Nephron (organoid): Measurements from ENCODE around the gene PCNA.
A peak's percentile ranks its signal among the peaks of the same experiment; 100 is the strongest.

Source experiments
- H3K27ac Mint-ChIP-seq, 3 experiments: 2 replicates each; pipeline ENCODE4 v1.8.0; 2020; ENCODE audit warnings: mixed read lengths in 3 of 3, mild to moderate bottlenecking in 2 of 3, moderate library complexity in 1 of 3
- H3K27me3 Mint-ChIP-seq: 2 replicates; pipeline ENCODE4 v1.8.0; 2021; ENCODE audit warnings: low read depth, mild to moderate bottlenecking, moderate library complexity, mixed read lengths
- H3K36me3 Mint-ChIP-seq: 2 replicates; pipeline ENCODE4 v1.8.0; 2020; ENCODE audit warnings: low read depth, mixed read lengths
- H3K4me1 Mint-ChIP-seq: 2 replicates; pipeline ENCODE4 v1.8.0; 2020; ENCODE audit warnings: mixed read lengths
- H3K4me3 Mint-ChIP-seq, 3 experiments: 2 replicates each; pipeline ENCODE4 v1.8.0; 2020; ENCODE audit warnings: mild to moderate bottlenecking in 3 of 3, mixed read lengths in 3 of 3, moderate library complexity in 2 of 3
- H3K9me3 Mint-ChIP-seq: 2 replicates; pipeline ENCODE4 v1.8.0; 2020; ENCODE audit warnings: mixed read lengths
- CTCF ChIP-seq, 3 experiments: fragments of 200-600 bp; sonication (generic); IDR thresholded peaks; one replicate each; pipeline ENCODE4 v1.5.0; 2021; ENCODE audit warnings: antibody characterized with exemption in 3 of 3; ENCODE audit not compliant: unreplicated experiment in 3 of 3

Gene PCNA

DNA sequence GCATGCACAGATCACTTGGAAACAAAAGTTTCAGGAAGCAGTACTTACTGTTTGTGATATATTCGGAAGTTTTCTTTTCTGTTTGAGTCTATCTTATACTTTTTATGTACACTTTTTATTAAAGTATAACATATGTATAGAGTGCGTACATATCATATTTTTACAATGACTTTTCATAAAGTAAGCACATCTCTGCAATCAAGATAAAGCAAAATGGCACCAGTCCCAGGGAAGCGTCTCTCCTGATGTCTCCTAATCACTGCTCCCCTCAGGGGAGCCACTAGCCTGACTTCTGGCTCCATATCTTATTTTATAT is 33.4 kb upstream of the PCNA start:
- H3K9me3 Mint-ChIP-seq, result no peaks in the 10 kb centered on the region
- H3K4me3 Mint-ChIP-seq, result no peak overlapping the region
- TF ChIP-seq CTCF (IDR thresholded peaks at IDR 0.05; ENCODE audit: unreplicated experiment in 3 of 3), result no peak
- no peak overlapping the region for H3K27ac Mint-ChIP-seq
- no peaks in the 10 kb centered on the region for H3K27me3 Mint-ChIP-seq
- peaks cover 3% of the 10 kb centered on the region for H3K36me3 Mint-ChIP-seq
- H3K4me1 Mint-ChIP-seq, result peaks cover 45% of the 10 kb centered on the region

DNA sequence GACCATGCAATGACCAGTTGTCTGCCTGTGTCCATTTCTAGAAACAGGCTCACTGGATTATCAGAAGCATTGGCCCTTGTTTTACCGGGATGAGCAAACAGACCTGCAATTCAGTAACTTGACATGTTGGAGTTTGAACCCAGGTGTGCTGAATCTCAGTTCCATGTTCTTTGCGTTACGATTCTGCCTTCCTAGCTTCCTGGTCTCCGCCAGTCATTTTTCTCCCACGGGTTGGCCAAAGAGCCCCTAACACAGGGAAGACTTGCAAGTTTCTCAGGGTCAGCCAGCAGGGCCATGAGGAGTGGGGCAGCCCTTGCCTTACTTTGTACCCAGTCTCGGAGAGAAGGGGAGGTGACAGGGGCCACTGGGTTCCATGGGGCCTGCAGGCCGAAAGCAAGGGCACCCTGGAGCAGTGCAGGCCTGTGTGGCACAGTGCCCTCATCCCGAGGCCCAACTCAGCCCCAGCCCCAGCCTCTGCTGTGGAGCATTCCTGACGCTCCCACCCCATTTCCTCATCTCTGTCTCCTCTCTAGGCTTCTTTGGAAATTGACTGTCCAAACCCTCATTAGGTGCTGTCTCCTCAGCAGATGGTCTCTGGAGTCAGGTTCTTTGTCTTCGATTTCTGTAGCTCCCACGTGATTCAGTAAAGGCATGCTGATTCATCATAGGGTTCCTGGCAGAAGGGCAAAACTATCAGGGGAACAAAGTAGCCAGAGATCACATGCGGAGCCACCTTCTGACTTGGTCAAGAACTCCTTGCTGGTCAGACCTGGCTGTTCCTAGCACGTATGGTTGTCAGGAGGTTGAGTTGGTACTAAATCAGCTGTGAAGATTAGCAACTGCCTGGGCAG is 30.7 kb upstream of the PCNA start:
- Mint-ChIP-seq H3K4me3 (no peak overlapping the region), H3K9me3 (no peaks in the 10 kb centered on the region), H3K36me3 (peaks cover 5% of the 10 kb centered on the region), H3K27me3 (no peaks in the 10 kb centered on the region), H3K27ac (no peak overlapping the region), H3K4me1 (peaks cover 30% of the 10 kb centered on the region)
- no peak for TF ChIP-seq CTCF (IDR thresholded peaks at IDR 0.05; ENCODE audit: unreplicated experiment in 3 of 3)

GRCh38 chr20:5149892-5150225 is 30.1 kb upstream of the PCNA start:
- Mint-ChIP-seq H3K27me3 (no peaks in the 10 kb centered on the region), H3K36me3 (peaks cover 7% of the 10 kb centered on the region), H3K4me3 (no peak overlapping the region), H3K27ac (no peak overlapping the region), H3K4me1 (peaks cover 28% of the 10 kb centered on the region), H3K9me3 (no peaks in the 10 kb centered on the region)
- no peak for TF ChIP-seq CTCF (IDR thresholded peaks at IDR 0.05; ENCODE audit: unreplicated experiment in 3 of 3)

DNA sequence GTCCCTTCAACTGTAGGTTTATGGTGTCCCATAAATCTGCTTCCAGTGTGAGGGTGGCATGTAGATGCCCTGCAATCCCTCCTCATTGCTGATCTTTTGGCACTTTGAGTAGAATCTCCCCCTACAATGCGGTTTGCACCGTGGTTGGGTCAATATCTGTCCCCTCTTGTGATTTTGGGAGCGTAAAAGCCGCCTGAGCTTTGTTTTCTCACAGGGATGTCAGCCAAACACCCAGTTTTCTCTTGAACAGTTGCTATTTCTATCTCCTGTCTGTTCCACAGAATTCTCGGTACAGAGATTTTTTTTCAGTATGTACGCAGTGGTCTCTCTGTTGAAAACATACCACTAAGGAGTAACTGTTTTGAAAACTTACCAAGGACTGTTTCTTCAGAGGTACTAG is 28.8 kb upstream of the PCNA start:
- no peaks in the 10 kb centered on the region for H3K27me3 Mint-ChIP-seq
- peaks cover 13% of the 10 kb centered on the region for H3K36me3 Mint-ChIP-seq
- peak overlapping the region in 2 of 3 experiments; percentile 39 to 40 for H3K27ac Mint-ChIP-seq
- H3K9me3 Mint-ChIP-seq, result no peaks in the 10 kb centered on the region
- peaks cover 27% of the 10 kb centered on the region for H3K4me1 Mint-ChIP-seq
- TF ChIP-seq CTCF (IDR thresholded peaks at IDR 0.05; ENCODE audit: unreplicated experiment in 3 of 3), result no peak
- no peak overlapping the region for H3K4me3 Mint-ChIP-seq

DNA sequence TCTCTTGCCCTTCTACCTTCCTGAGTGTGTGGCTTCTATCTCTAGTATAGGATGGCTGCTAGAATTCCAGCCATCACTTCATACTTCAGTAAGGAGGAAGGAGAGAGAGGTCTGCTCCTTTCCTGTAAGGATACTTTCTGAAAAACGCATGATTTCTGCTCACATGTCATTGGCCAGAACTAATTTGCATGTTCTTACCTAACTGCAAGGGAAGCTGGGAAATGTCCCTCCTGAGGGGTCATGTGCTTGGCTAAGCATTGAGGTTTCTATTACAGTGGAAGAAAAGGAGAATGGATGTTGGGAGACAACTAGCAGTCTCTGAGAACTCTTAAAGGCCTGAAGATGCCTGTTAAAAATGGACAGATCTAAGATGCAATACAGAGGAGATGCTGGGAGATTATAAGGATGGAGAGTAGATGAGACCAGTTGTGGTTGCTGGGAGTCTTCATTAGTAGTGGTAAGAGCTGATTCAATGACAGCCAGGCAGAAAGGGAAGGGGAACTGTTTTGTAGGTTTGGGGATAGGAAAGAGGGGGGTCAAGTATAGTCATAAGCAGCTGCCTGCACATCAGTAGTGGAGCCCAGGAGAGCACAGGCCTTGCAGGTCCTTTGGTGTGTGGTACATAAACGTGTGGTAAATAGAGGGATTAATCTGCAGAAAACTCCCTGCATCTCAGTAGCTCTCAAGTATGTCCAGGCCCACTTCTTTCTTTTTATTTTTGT is 27.3 kb upstream of the PCNA start:
- Mint-ChIP-seq H3K9me3 (no peaks in the 10 kb centered on the region), H3K36me3 (peaks cover 13% of the 10 kb centered on the region), H3K27ac (no peak overlapping the region), H3K4me3 (no peak overlapping the region), H3K4me1 (peaks cover 22% of the 10 kb centered on the region), H3K27me3 (no peaks in the 10 kb centered on the region)
- no peak for TF ChIP-seq CTCF (IDR thresholded peaks at IDR 0.05; ENCODE audit: unreplicated experiment in 3 of 3)
